Activated CD4-positive, alpha-beta T cell treated with anti-CD3 and anti-CD28 coated beads, Interleukin-2, amount 10 ng/mL, durations not matched to agents 7 days and 5 days (primary cell): Measurements from ENCODE around the gene ADGRL4. TPM values are rescaled to one million over a fixed set of nuclear protein-coding genes. Genes with fewer than 3 reads are reported as not detected.
"Not testable (repeated sequence)": the region's sequence is repeated elsewhere in the genome, so short reads cannot be mapped to it uniquely, and the experiment has no call there.

Experiments used
- CTCF ChIA-PET: fragments of 350-600 bp; sonication (Branson Sonifier 250); formaldehyde crosslinking; loops from one replicate; lab custom pipeline; 2021; ENCODE audit warnings: antibody characterized with exemption; lab: Charles Lee
- POLR2A ChIA-PET: fragments of 350-600 bp; sonication (Branson Sonifier 250); formaldehyde crosslinking; loops from one replicate; lab custom pipeline; 2021; ENCODE audit warnings: antibody characterized with exemption; lab: Charles Lee
- DNase-seq: peaks from one replicate; pipeline ENCODE4 v3.0.0-alpha.2; 2020
- H3K27ac Mint-ChIP-seq: one replicate; pipeline ENCODE4 v1.8.0; 2021; ENCODE audit warnings: mild to moderate bottlenecking, moderate library complexity, mixed read lengths
- H3K27me3 Mint-ChIP-seq: one replicate; pipeline ENCODE4 v1.8.0; 2021; ENCODE audit warnings: mixed read lengths
- H3K36me3 Mint-ChIP-seq: one replicate; pipeline ENCODE4 v1.8.0; 2021; ENCODE audit warnings: low read depth, mixed read lengths
- H3K4me1 Mint-ChIP-seq: one replicate; pipeline ENCODE4 v1.8.0; 2021; ENCODE audit warnings: mixed read lengths
- H3K4me3 Mint-ChIP-seq: one replicate; pipeline ENCODE4 v1.8.0; 2021; ENCODE audit warnings: mild to moderate bottlenecking, moderate library complexity, mixed read lengths
- H3K9me3 Mint-ChIP-seq: one replicate; pipeline ENCODE4 v1.8.0; 2021; ENCODE audit warnings: mixed read lengths
- total RNA-seq, 2 experiments: library from RNA; stranded (reverse); gene quantifications; one replicate each; pipeline ENCODE4 v1.2.3, GENCODE V29; 2021

Gene ADGRL4
- total RNA-seq, 2 experiments from 2014 or later, result not detected

- Mint-ChIP-seq H3K36me3 (no peaks in the 10 kb centered on the region), H3K9me3 (no peaks in the 10 kb centered on the region), H3K27me3 (peaks cover 8% of the 10 kb centered on the region), H3K4me1 (no peaks in the 10 kb centered on the region), H3K27ac (no peak overlapping the region), H3K4me3 (no peak overlapping the region)
- ChIA-PET CTCF (no interaction called here), POLR2A (no interaction called here)
- DNase-seq, result no peak
Measured at GRCh38 chr1:79004916-79005315, 1.6 kb downstream of the ADGRL4 start.

DNA sequence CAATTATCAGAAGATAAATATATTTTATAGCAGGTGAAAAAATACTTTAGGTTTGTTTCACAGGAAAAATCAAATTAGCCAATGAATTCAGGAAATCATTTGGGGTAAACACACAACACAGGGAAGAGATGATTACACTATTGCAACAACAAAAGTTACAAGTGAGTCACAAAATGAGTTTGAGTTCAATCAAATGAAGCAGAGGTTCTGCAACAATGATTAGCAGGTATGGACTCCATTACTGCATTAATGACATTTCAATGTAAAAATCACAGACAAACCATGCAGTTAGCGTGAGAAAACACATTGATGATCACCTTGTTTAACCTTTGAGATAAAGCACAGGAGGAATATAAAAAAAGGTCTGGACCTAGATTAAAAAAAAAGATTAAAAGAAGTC lies 9.7 kb downstream of the ADGRL4 start:
- ChIA-PET POLR2A (no interaction called here), CTCF (no interaction called here)
- H3K4me3 Mint-ChIP-seq, result no peak overlapping the region
- H3K27me3 Mint-ChIP-seq, result no peaks in the 10 kb centered on the region
- no peak for DNase-seq
- no peaks in the 10 kb centered on the region for H3K9me3 Mint-ChIP-seq
- no peaks in the 10 kb centered on the region for H3K4me1 Mint-ChIP-seq
- H3K36me3 Mint-ChIP-seq, result no peaks in the 10 kb centered on the region
- H3K27ac Mint-ChIP-seq, result no peak overlapping the region

- Mint-ChIP-seq H3K4me1 (no peaks in the 10 kb centered on the region), H3K4me3 (no peak overlapping the region), H3K27ac (no peak overlapping the region), H3K36me3 (no peaks in the 10 kb centered on the region), H3K27me3 (no peaks in the 10 kb centered on the region), H3K9me3 (no peaks in the 10 kb centered on the region)
- no peak for DNase-seq
- CTCF ChIA-PET, result no interaction called here
- POLR2A ChIA-PET, result no interaction called here
Measured at GRCh38 chr1:78987042-78987441, 19.5 kb downstream of the ADGRL4 start.

- ChIA-PET POLR2A (no interaction called here), CTCF (no interaction called here)
- Mint-ChIP-seq H3K27me3 (no peaks in the 10 kb centered on the region), H3K27ac (no peak overlapping the region), H3K4me3 (no peak overlapping the region), H3K4me1 (no peaks in the 10 kb centered on the region), H3K36me3 (no peaks in the 10 kb centered on the region), H3K9me3 (no peaks in the 10 kb centered on the region)
- no peak for DNase-seq
Measured at GRCh38 chr1:78980511-78980910, 26.0 kb downstream of the ADGRL4 start.

- no peaks in the 10 kb centered on the region for H3K27me3 Mint-ChIP-seq
- H3K36me3 Mint-ChIP-seq, result no peaks in the 10 kb centered on the region
- ChIA-PET CTCF (no interaction called here), POLR2A (no interaction called here)
- no peak overlapping the region for H3K4me3 Mint-ChIP-seq
- DNase-seq, result no peak
- no peaks in the 10 kb centered on the region for H3K4me1 Mint-ChIP-seq
- no peak overlapping the region for H3K27ac Mint-ChIP-seq
- no peaks in the 10 kb centered on the region for H3K9me3 Mint-ChIP-seq
Measured at GRCh38 chr1:78972723-78973122, 33.8 kb downstream of the ADGRL4 start.

DNA sequence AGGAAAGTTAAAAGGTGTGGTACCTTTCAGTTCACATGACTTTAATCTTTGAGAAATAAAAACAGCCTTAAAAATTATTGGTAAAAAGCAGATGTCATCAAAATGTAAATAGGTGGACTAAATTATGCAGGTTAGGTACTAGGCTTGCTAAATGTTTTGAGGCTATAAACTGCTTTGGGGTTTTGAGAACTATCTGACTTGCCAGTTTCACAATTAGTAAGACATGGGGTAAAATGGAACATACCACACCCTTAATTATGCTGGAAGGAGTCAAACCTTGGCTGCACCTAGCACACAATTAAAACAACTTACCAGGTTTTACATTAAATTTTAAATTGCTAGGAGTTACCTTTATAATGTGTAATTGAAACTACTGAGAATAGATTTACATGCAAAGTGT lies 39.4 kb downstream of the ADGRL4 start:
- H3K27ac Mint-ChIP-seq, H3K27me3 Mint-ChIP-seq, CTCF ChIA-PET, DNase-seq, H3K4me1 Mint-ChIP-seq, POLR2A ChIA-PET, H3K9me3 Mint-ChIP-seq, H3K4me3 Mint-ChIP-seq, H3K36me3 Mint-ChIP-seq: not testable (repeated sequence)

GRCh38 chr1:78958711-78959110 lies 47.8 kb downstream of the ADGRL4 start:
- ChIA-PET CTCF (no interaction called here), POLR2A (no interaction called here)
- Mint-ChIP-seq H3K4me1 (no peaks in the 10 kb centered on the region), H3K36me3 (no peaks in the 10 kb centered on the region), H3K4me3 (no peak overlapping the region), H3K9me3 (peaks cover 4% of the 10 kb centered on the region), H3K27ac (no peak overlapping the region), H3K27me3 (no peaks in the 10 kb centered on the region)
- DNase-seq, result no peak

DNA sequence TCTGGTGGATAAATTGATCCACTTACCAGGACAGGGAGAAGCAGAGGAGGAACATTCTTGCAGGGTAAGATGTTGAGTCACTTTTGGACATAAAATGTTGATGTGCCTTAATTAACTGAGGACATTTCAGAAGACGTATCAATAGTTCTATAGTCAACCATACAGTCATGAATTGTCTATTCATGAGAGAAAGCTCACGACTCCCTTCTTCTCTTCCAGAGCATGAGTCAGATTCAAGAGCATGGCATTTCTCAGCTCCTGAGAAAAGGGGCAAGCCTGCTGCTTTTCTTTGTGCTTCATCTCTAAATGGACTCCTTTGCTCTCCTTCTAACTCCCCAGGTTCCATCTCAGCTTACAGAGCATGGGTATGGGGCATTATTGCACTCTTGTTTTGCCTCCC lies 55.7 kb downstream of the ADGRL4 start:
- no peak overlapping the region for H3K4me3 Mint-ChIP-seq
- no peaks in the 10 kb centered on the region for H3K27me3 Mint-ChIP-seq
- no peak overlapping the region for H3K27ac Mint-ChIP-seq
- H3K9me3 Mint-ChIP-seq, result no peaks in the 10 kb centered on the region
- no peak for DNase-seq
- POLR2A ChIA-PET, result no interaction called here
- H3K36me3 Mint-ChIP-seq, result no peaks in the 10 kb centered on the region
- CTCF ChIA-PET, result no interaction called here
- no peaks in the 10 kb centered on the region for H3K4me1 Mint-ChIP-seq

DNA sequence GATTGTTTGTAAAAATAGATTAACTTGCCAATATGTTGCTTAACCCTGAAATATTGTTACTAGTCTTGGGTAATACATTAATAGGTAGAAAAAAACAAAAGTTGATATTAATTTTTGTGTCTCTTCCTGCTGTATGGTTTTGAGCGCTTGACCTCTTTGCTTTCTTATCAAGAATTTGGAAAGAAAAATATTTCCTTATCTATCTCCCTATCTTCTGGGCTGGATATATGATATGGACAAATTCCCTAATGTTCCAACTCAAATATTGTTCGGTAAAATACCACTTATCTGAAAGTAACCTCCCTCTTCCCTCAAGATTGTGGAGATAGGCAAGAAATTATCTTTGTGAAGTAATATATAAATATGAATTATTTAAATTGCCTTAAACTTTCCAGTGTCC lies 57.3 kb downstream of the ADGRL4 start:
- H3K9me3 Mint-ChIP-seq, result no peaks in the 10 kb centered on the region
- H3K27ac Mint-ChIP-seq, result no peak overlapping the region
- no peaks in the 10 kb centered on the region for H3K27me3 Mint-ChIP-seq
- H3K4me1 Mint-ChIP-seq, result no peaks in the 10 kb centered on the region
- DNase-seq, result no peak
- ChIA-PET CTCF (no interaction called here), POLR2A (no interaction called here)
- no peaks in the 10 kb centered on the region for H3K36me3 Mint-ChIP-seq
- no peak overlapping the region for H3K4me3 Mint-ChIP-seq

DNA sequence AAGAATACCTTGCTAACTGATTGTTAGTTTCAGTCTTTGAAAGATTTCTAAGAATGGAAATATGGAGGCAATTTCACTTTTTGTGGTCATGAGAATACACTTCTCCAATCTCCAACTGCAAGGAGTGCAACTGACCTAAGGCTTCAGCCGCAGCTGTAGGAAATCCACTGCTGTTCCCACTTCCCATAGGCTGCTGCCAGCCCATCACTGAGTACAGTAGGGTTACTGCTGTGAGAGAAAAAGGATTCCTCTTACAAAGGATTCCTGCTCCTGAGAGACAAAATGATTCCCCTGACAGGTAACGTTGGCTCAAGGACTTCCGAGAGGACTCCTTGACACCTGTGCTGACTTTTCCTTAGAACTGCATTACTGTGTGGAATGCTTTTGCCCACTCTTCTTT lies 87.4 kb downstream of the ADGRL4 start:
- H3K27ac Mint-ChIP-seq, result no peak overlapping the region
- no peak for DNase-seq
- ChIA-PET CTCF (no interaction called here), POLR2A (no interaction called here)
- no peaks in the 10 kb centered on the region for H3K4me1 Mint-ChIP-seq
- no peak overlapping the region for H3K4me3 Mint-ChIP-seq
- no peaks in the 10 kb centered on the region for H3K36me3 Mint-ChIP-seq
- no peaks in the 10 kb centered on the region for H3K27me3 Mint-ChIP-seq
- H3K9me3 Mint-ChIP-seq, result no peaks in the 10 kb centered on the region

GRCh38 chr1:78918157-78918556 lies 88.4 kb downstream of the ADGRL4 start:
- POLR2A ChIA-PET, result no interaction called here

GRCh38 chr1:78916986-78917385 lies 89.5 kb downstream of the ADGRL4 start:
- POLR2A ChIA-PET, result no interaction called here
- H3K9me3 Mint-ChIP-seq, result no peaks in the 10 kb centered on the region
- H3K27me3 Mint-ChIP-seq, result no peaks in the 10 kb centered on the region
- H3K4me1 Mint-ChIP-seq, result no peaks in the 10 kb centered on the region
- DNase-seq, result no peak
- CTCF ChIA-PET, result no interaction called here
- no peaks in the 10 kb centered on the region for H3K36me3 Mint-ChIP-seq
- no peak overlapping the region for H3K4me3 Mint-ChIP-seq
- no peak overlapping the region for H3K27ac Mint-ChIP-seq

More at GRCh38 chr1:78918157-78918556, 88.4 kb downstream of the ADGRL4 start:
- no peaks in the 10 kb centered on the region for H3K9me3 Mint-ChIP-seq
- H3K27me3 Mint-ChIP-seq, result no peaks in the 10 kb centered on the region
- CTCF ChIA-PET, result no interaction called here
- no peaks in the 10 kb centered on the region for H3K36me3 Mint-ChIP-seq
- H3K4me3 Mint-ChIP-seq, result no peak overlapping the region
- DNase-seq, result no peak
- H3K27ac Mint-ChIP-seq, result no peak overlapping the region
- no peaks in the 10 kb centered on the region for H3K4me1 Mint-ChIP-seq

DNA sequence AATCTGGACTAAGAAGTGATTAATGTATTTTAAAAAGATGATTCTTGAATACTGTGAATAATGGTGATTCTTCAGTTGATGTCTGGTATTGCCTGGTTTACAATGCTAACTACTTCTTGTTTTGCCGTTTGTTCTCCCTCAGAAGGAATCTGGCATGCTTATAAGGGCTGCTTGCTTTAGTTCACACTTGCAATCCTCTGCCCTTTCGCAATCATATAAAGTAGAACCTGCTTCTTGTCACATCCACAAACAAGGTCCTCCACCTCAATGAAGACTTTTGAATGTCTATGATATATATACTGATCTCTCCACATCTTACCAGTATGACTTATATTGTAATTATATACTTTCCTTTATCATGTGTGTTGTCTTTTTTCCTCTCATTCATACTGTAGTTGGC lies 92.6 kb downstream of the ADGRL4 start:
- Mint-ChIP-seq H3K36me3 (no peaks in the 10 kb centered on the region), H3K9me3 (no peaks in the 10 kb centered on the region), H3K4me1 (no peaks in the 10 kb centered on the region), H3K27ac (no peak overlapping the region), H3K27me3 (no peaks in the 10 kb centered on the region), H3K4me3 (no peak overlapping the region)
- CTCF ChIA-PET, result no interaction called here
- no peak for DNase-seq
- POLR2A ChIA-PET, result no interaction called here

- Mint-ChIP-seq H3K36me3 (no peaks in the 10 kb centered on the region), H3K4me1 (no peaks in the 10 kb centered on the region), H3K27me3 (no peaks in the 10 kb centered on the region), H3K9me3 (no peaks in the 10 kb centered on the region), H3K27ac (no peak overlapping the region), H3K4me3 (no peak overlapping the region)
- ChIA-PET CTCF (no interaction called here), POLR2A (no interaction called here)
- DNase-seq, result no peak
Measured at GRCh38 chr1:78911956-78912880, 94.3 kb downstream of the ADGRL4 start.
